Measurements from ENCODE around the gene ATN1.

ATN1 gene

DNA sequence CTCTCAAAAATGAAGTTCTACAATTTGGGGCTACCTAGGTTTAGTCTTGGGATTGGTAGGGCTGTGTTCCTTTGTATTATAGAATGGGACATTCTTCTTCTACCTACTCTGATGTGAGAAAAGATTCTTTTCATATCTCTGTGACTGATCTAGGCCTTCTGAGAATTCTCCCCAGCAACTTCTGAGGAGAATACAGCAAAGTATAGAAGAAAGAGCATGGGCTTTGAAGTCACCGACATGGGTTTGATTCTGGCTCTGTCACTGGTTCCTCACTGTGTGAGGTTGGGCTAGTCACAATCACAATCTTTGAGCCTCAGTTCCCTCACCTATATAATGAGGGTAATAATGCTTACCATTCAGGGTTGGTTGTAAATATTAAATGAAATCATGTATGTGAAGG is 5.0 kb downstream of the ATN1 start:
- H3K27ac Mint-ChIP-seq, result peak overlapping the region; percentile 48 to 55 (median 48)
- peaks cover 57% of the 10 kb centered on the region for H3K4me1 Mint-ChIP-seq
- H3K27me3 Mint-ChIP-seq (ENCODE audit: low read depth), result no peaks in the 10 kb centered on the region
- peak overlapping the region in 2 of 3 experiments; percentile 22 to 58 for H3K4me3 Mint-ChIP-seq
- TF ChIP-seq, protein P1, sequence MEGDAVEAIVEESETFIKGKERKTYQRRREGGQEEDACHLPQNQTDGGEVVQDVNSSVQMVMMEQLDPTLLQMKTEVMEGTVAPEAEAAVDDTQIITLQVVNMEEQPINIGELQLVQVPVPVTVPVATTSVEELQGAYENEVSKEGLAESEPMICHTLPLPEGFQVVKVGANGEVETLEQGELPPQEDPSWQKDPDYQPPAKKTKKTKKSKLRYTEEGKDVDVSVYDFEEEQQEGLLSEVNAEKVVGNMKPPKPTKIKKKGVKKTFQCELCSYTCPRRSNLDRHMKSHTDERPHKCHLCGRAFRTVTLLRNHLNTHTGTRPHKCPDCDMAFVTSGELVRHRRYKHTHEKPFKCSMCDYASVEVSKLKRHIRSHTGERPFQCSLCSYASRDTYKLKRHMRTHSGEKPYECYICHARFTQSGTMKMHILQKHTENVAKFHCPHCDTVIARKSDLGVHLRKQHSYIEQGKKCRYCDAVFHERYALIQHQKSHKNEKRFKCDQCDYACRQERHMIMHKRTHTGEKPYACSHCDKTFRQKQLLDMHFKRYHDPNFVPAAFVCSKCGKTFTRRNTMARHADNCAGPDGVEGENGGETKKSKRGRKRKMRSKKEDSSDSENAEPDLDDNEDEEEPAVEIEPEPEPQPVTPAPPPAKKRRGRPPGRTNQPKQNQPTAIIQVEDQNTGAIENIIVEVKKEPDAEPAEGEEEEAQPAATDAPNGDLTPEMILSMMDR (IDR thresholded peaks at IDR 0.05; ENCODE audit: unreplicated experiment in 3 of 3), result no peak
- H3K36me3 Mint-ChIP-seq (ENCODE audit: low read depth), result peaks cover 46% of the 10 kb centered on the region
- no peaks in the 10 kb centered on the region for H3K9me3 Mint-ChIP-seq

DNA sequence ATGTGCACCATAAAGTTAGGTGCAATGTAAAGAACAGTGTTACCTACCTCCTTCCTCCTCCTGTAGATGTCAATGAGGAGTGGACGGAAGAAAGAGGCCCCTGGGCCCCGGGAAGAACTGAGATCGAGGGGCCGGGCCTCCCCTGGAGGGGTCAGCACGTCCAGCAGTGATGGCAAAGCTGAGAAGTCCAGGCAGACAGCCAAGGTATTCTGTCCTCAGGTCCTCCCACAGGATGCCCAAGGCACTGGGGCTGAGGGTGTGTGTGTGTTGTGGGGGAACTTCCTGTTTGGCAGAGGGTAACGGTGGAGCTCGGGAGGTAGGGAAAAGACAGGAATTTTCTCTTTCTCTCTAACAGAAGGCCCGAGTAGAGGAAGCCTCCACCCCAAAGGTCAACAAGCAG is 6.4 kb downstream of the ATN1 start:
- Mint-ChIP-seq H3K27me3 (ENCODE audit: low read depth) (no peaks in the 10 kb centered on the region), H3K4me1 (peaks cover 59% of the 10 kb centered on the region), H3K9me3 (no peaks in the 10 kb centered on the region), H3K4me3 (peak overlapping the region; percentile 43 to 74 (median 55)), H3K27ac (peak overlapping the region; percentile 79 to 89 (median 87)), H3K36me3 (ENCODE audit: low read depth) (peaks cover 52% of the 10 kb centered on the region)
- TF ChIP-seq, protein P1 (IDR thresholded peaks at IDR 0.05; ENCODE audit: unreplicated experiment in 3 of 3), result no peak

DNA sequence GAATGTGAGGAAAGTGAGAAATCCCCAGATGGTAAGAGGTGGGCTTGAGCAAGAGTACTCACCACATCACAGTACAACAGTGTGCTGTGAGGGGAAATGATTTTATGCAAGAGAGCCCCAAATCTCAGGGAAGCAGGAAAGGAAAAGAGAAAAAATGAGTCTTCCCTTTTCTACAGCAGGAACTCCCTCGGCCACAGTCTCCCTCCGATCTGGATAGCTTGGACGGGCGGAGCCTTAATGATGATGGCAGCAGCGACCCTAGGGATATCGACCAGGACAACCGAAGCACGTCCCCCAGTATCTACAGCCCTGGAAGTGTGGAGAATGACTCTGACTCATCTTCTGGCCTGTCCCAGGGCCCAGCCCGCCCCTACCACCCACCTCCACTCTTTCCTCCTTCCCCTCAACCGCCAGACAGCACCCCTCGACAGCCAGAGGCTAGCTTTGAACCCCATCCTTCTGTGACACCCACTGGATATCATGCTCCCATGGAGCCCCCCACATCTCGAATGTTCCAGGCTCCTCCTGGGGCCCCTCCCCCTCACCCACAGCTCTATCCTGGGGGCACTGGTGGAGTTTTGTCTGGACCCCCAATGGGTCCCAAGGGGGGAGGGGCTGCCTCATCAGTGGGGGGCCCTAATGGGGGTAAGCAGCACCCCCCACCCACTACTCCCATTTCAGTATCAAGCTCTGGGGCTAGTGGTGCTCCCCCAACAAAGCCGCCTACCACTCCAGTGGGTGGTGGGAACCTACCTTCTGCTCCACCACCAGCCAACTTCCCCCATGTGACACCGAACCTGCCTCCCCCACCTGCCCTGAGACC is 7.8 kb downstream of the ATN1 start:
- peaks cover 53% of the 10 kb centered on the region for H3K4me1 Mint-ChIP-seq
- H3K27ac Mint-ChIP-seq, result peak overlapping the region; percentile 79 to 88 (median 87)
- H3K9me3 Mint-ChIP-seq, result no peaks in the 10 kb centered on the region
- H3K4me3 Mint-ChIP-seq, result peak overlapping the region; percentile 73 to 80 (median 79)
- H3K36me3 Mint-ChIP-seq (ENCODE audit: low read depth), result peaks cover 63% of the 10 kb centered on the region
- TF ChIP-seq, protein P1 (IDR thresholded peaks at IDR 0.05; ENCODE audit: unreplicated experiment in 3 of 3), result no peak
- no peaks in the 10 kb centered on the region for H3K27me3 Mint-ChIP-seq (ENCODE audit: low read depth)

DNA sequence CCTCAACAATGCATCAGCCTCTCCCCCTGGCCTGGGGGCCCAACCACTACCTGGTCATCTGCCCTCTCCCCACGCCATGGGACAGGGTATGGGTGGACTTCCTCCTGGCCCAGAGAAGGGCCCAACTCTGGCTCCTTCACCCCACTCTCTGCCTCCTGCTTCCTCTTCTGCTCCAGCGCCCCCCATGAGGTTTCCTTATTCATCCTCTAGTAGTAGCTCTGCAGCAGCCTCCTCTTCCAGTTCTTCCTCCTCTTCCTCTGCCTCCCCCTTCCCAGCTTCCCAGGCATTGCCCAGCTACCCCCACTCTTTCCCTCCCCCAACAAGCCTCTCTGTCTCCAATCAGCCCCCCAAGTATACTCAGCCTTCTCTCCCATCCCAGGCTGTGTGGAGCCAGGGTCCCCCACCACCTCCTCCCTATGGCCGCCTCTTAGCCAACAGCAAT is 8.5 kb downstream of the ATN1 start:
- Mint-ChIP-seq H3K9me3 (no peaks in the 10 kb centered on the region), H3K4me3 (peak overlapping the region; percentile 73 to 80 (median 79)), H3K4me1 (peaks cover 47% of the 10 kb centered on the region), H3K27ac (peak overlapping the region; percentile 74 to 88 (median 81)), H3K27me3 (ENCODE audit: low read depth) (no peaks in the 10 kb centered on the region), H3K36me3 (ENCODE audit: low read depth) (peaks cover 65% of the 10 kb centered on the region)
- TF ChIP-seq, protein P1 (IDR thresholded peaks at IDR 0.05; ENCODE audit: unreplicated experiment in 3 of 3), result no peak

DNA sequence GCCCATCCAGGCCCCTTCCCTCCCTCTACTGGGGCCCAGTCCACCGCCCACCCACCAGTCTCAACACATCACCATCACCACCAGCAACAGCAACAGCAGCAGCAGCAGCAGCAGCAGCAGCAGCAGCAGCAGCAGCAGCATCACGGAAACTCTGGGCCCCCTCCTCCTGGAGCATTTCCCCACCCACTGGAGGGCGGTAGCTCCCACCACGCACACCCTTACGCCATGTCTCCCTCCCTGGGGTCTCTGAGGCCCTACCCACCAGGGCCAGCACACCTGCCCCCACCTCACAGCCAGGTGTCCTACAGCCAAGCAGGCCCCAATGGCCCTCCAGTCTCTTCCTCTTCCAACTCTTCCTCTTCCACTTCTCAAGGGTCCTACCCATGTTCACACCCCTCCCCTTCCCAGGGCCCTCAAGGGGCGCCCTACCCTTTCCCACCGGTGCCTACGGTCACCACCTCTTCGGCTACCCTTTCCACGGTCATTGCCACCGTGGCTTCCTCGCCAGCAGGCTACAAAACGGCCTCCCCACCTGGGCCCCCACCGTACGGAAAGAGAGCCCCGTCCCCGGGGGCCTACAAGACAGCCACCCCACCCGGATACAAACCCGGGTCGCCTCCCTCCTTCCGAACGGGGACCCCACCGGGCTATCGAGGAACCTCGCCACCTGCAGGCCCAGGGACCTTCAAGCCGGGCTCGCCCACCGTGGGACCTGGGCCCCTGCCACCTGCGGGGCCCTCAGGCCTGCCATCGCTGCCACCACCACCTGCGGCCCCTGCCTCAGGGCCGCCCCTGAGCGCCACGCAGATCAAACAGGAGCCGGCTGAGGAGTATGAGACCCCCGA is 9.1 kb downstream of the ATN1 start:
- peak overlapping the region; percentile 79 to 88 (median 82) for H3K4me3 Mint-ChIP-seq
- TF ChIP-seq, protein P1 (IDR thresholded peaks at IDR 0.05; ENCODE audit: unreplicated experiment in 3 of 3), result no peak
- H3K27ac Mint-ChIP-seq, result peak overlapping the region; percentile 74 to 90 (median 88)
- H3K36me3 Mint-ChIP-seq (ENCODE audit: low read depth), result peaks cover 67% of the 10 kb centered on the region
- H3K27me3 Mint-ChIP-seq (ENCODE audit: low read depth), result no peaks in the 10 kb centered on the region
- H3K4me1 Mint-ChIP-seq, result peaks cover 47% of the 10 kb centered on the region
- H3K9me3 Mint-ChIP-seq, result no peaks in the 10 kb centered on the region

Data from nephron (organoid).